ENCODE results near the gene WDR86. TPM values are rescaled to one million over a fixed set of nuclear protein-coding genes. Genes with fewer than 3 reads are reported as not detected.

WDR86 gene
- total RNA-seq, 1 donor from 2014 or later, result 82.9 TPM

- Mint-ChIP-seq H3K27ac (peak overlapping the region; percentile 90), H3K4me1 (ENCODE audit: low read depth) (peaks cover 19% of the 10 kb centered on the region), H3K27me3 (peaks cover 29% of the 10 kb centered on the region), H3K36me3 (ENCODE audit: insufficient read depth) (peaks cover 6% of the 10 kb centered on the region), H3K4me3 (ENCODE audit: low read depth) (peak overlapping the region; percentile 84), H3K9me3 (ENCODE audit: low read depth) (no peaks in the 10 kb centered on the region)
- TF ChIP-seq CTCF (IDR thresholded peaks at IDR 0.05; ENCODE audit: unreplicated experiment), result no peak
- peak; percentile 51 for DNase-seq (ENCODE audit: low spot score, unreplicated experiment)
These were observed 860 bp upstream of the WDR86 start for GRCh38 chr7:151410405-151411390.

- H3K27me3 Mint-ChIP-seq, result peaks cover 22% of the 10 kb centered on the region
- H3K27ac Mint-ChIP-seq, result peak overlapping the region; percentile 92
- DNase-seq (ENCODE audit: low spot score, unreplicated experiment), result no peak
- H3K4me3 Mint-ChIP-seq (ENCODE audit: low read depth), result peak overlapping the region; percentile 89
- H3K4me1 Mint-ChIP-seq (ENCODE audit: low read depth), result peaks cover 21% of the 10 kb centered on the region
- peaks cover 6% of the 10 kb centered on the region for H3K36me3 Mint-ChIP-seq (ENCODE audit: insufficient read depth)
- no peak for TF ChIP-seq CTCF (IDR thresholded peaks at IDR 0.05; ENCODE audit: unreplicated experiment)
- no peaks in the 10 kb centered on the region for H3K9me3 Mint-ChIP-seq (ENCODE audit: low read depth)
These were observed 785 bp downstream of the WDR86 start for GRCh38 chr7:151408839-151409666.

DNA sequence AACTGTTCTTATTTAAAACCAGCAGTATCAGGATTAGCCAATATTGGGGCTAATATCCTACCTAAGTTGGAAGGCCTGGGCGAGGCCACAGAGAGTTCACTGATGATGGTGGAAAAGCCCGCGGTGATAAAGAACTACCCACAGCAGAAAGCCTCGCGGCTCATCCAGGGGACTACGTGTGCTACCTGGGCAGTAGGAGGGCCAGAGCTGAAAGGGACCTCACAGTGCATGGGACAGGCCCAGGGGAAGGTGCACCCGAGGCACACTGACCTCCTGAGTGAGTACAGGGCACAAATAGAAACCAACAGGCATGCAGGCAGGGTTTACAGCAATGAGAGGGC, 1.4 kb downstream of the WDR86 start:
- Mint-ChIP-seq H3K27me3 (peaks cover 19% of the 10 kb centered on the region), H3K36me3 (ENCODE audit: insufficient read depth) (peaks cover 6% of the 10 kb centered on the region), H3K4me1 (ENCODE audit: low read depth) (peaks cover 21% of the 10 kb centered on the region), H3K27ac (peak overlapping the region; percentile 92), H3K9me3 (ENCODE audit: low read depth) (no peaks in the 10 kb centered on the region), H3K4me3 (ENCODE audit: low read depth) (peak overlapping the region; percentile 89)
- no peak for TF ChIP-seq CTCF (IDR thresholded peaks at IDR 0.05; ENCODE audit: unreplicated experiment)
- DNase-seq (ENCODE audit: low spot score, unreplicated experiment), result no peak

GRCh38 chr7:151406886-151407583, 2.8 kb downstream of the WDR86 start:
- DNase-seq (ENCODE audit: low spot score, unreplicated experiment), result no peak
- no peaks in the 10 kb centered on the region for H3K9me3 Mint-ChIP-seq (ENCODE audit: low read depth)
- peaks cover 11% of the 10 kb centered on the region for H3K27me3 Mint-ChIP-seq
- H3K4me1 Mint-ChIP-seq (ENCODE audit: low read depth), result peaks cover 21% of the 10 kb centered on the region
- H3K36me3 Mint-ChIP-seq (ENCODE audit: insufficient read depth), result peaks cover 2% of the 10 kb centered on the region
- no peak overlapping the region for H3K27ac Mint-ChIP-seq
- H3K4me3 Mint-ChIP-seq (ENCODE audit: low read depth), result peak overlapping the region; percentile 52
- no peak for TF ChIP-seq CTCF (IDR thresholded peaks at IDR 0.05; ENCODE audit: unreplicated experiment)
